HG03342 (cell line): ENCODE results near the gene KREMEN1.
A peak's percentile ranks its signal among the peaks of the same experiment; 100 is the strongest.

Experiments used
- ATAC-seq: cut with Tn5 transposase; IDR thresholded peaks from one replicate; pipeline ENCODE4 v1.9.1; 2021; ENCODE audit warnings: mild to moderate bottlenecking, moderate library complexity; ENCODE audit not compliant: unreplicated experiment

The KREMEN1 gene

DNA sequence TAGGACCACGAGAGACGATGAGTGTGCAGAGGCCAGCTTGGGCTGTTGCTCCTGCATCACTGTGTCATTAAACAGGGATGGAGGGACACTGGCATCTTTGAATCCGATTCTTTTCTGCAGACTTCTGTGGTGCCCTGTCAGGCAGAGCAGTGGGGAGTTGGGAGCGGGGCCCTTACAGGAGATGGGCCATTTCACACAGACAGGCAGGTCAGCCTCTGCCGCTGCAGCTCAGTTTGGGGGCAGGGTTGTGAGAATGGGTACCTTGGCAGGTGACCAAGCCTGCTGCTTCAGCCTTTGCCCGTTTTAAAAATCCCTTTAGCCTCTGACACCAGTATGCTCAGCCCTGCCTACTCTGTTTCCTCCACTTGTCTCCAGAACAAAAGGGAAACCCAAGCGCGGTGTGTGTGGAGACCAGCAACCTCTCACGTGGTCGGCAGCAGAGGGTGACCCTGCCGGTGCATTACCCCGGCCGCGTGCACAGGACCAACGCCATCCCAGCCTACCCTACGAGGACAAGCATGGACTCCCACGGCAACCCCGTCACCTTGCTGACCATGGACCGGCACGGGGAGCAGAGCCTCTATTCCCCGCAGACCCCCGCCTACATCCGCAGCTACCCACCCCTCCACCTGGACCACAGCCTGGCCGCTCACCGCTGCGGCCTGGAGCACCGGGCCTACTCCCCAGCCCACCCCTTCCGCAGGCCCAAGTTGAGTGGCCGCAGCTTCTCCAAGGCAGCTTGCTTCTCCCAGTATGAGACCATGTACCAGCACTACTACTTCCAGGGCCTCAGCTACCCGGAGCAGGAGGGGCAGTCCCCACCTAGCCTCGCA is 23.8 kb upstream of the KREMEN1 start:
- ATAC-seq: no peak

DNA sequence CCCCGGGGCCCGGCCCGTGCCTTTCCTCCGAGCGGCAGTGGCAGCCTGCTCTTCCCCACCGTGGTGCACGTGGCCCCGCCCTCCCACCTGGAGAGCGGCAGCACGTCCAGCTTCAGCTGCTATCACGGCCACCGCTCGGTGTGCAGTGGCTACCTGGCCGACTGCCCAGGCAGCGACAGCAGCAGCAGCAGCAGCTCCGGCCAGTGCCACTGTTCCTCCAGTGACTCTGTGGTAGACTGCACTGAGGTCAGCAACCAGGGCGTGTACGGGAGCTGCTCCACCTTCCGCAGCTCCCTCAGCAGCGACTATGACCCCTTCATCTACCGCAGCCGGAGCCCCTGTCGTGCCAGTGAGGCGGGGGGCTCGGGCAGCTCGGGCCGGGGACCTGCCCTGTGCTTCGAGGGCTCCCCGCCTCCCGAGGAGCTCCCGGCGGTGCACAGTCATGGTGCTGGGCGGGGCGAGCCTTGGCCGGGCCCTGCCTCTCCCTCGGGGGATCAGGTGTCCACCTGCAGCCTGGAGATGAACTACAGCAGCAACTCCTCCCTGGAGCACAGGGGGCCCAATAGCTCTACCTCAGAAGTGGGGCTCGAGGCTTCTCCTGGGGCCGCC is 23.1 kb upstream of the KREMEN1 start:
- ATAC-seq: no peak

DNA sequence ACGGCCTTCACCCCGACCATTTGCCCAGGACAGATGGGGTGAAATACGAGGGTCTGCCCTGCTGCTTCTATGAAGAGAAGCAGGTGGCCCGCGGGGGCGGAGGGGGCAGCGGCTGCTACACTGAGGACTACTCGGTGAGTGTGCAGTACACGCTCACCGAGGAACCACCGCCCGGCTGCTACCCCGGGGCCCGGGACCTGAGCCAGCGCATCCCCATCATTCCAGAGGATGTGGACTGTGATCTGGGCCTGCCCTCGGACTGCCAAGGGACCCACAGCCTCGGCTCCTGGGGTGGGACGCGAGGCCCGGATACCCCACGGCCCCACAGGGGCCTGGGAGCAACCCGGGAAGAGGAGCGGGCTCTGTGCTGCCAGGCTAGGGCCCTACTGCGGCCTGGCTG is 22.4 kb upstream of the KREMEN1 start:
- ATAC-seq: no peak

DNA sequence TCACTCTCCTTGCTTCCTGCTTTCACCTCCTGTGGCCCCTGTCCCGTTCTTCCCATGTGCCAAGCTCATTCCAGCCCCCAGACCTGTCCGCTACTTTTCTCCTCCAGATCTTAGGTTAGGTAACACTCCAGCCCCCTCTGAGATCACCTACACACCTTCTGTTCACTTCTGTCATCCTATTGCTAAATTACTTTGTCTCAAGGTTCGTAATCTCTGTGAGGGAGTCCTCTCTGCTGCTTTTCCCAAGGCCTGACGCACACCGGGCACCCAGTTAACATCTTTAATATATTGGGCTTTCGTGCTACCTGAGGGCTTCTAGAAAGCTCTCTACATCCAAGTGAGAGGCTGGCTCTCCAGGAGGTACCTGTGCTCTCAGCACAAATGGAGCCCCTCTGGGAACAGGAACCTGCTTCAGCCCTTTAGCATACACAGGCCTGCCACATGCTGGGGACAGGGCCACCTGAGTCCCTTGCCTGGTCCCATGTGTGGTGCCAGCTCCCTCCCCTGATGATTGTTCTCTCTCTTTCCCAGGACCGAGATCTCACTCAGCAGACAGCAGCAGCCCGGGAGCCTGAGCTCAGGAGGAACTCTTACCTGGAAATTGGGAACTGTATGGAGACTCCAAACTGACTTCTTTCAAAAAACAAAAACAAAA is 19.7 kb upstream of the KREMEN1 start:
- no peak for ATAC-seq

GRCh38 chr22:29054251-29054767 is 18.5 kb upstream of the KREMEN1 start:
- no peak for ATAC-seq

GRCh38 chr22:29055192-29055830 is 17.5 kb upstream of the KREMEN1 start:
- no peak for ATAC-seq

DNA sequence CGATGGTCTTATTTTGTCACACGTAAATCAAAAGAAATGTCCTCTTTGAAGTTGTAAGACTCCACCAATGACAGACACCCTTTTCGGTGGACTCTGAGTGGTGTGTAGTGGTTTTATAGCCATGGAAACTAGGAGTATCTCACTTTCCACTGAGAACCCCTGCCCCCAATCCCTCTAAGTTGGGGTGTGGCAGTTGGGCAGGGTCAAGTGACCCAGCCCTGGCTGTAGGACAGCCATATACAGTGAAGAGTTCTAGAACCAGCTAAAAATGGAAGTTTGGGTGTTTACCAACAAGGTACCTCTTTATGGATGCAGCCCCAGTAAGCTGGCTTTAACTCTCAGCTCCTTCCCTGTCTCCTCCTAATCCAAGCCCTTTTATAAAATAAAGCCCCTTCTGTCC is 16.4 kb upstream of the KREMEN1 start:
- ATAC-seq: no peak

DNA sequence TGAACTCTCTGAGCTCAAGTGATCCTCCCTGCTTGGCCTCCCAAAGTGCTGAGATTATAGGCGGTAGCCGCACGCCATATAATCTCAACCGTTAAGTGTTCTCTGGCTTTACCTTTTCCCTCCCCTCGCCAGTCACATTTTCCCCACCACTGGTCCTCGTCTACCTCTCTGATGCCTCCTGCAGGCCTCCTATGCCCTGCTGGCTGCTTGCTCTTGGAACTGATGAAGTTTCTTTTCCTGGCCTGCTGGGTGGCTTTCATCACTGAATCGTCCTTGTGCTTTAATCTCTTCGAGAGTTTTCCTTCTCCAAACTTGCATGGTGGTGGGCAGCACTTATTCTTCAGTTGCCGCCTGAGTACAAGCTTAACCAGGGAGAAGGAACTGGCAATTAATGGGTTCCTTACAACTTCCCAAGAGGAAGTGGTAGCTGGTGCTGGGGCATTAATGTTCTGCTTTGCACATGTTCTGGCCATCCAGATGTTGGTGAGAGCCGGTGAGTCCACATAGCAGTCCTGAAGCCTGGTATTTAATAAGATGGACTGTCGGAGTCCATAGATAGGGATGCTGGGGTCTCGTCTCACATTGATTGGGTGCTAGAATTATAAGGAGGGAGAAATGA is 12.5 kb upstream of the KREMEN1 start:
- no peak for ATAC-seq

DNA sequence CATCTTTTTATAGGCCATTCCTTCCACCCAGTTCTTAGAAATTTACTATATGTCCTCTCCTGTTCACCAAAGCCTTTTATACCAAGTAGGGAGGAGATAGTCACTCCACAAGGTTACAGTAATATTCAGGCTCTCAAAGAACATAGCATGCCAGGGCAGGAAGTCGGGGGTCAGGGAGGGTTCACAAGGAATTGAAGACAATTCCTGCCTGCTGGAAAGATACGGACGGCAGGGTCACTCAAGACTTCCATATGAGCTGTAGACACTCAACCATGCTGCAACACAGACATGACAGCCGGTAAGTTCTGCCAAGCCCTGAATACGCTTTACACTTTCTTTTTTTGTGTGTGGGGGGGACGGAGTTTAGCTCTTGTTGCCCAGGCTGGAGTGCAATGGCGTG is 11.9 kb upstream of the KREMEN1 start:
- no peak for ATAC-seq

- ATAC-seq: no peak
These were observed 11.1 kb upstream of the KREMEN1 start, which contains the start of gene C22orf31 for GRCh38 chr22:29061773-29062172. Gene C22orf31, minus strand, starts transcription at chr22:29061831. Its CDS starts 39 bp downstream, at chr22:29061792.

- ATAC-seq: no peak
These were observed 10.5 kb upstream of the KREMEN1 start for GRCh38 chr22:29062286-29062821.

GRCh38 chr22:29065468-29066190 is 7.2 kb upstream of the KREMEN1 start:
- no peak for ATAC-seq

- ATAC-seq: no peak
These were observed 3.4 kb upstream of the KREMEN1 start for GRCh38 chr22:29069463-29069862.

DNA sequence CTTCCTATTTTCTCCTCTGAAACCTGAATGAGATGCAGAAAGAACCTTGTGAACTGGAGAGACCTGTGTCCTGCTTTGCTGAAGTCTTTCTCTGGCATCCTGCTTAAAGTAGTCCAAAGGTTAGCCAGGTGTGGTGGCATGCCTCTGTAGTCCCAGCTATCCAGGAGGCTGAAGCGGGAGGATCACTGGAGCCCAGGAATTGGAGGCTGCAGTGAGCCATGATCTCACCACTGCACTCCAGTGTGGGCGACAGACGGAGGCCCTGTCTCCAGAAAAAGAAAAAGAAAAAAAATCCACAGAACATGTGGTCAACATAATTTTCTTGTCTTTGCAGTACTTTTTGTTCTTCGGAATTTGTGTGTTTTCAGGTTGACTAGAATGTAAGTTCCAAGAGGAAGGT is 2.3 kb upstream of the KREMEN1 start:
- ATAC-seq: no peak

GRCh38 chr22:29071261-29072045 is 1.4 kb upstream of the KREMEN1 start:
- no peak for ATAC-seq

- ATAC-seq: peak; percentile 87
These were observed 449 bp upstream of the KREMEN1 start for GRCh38 chr22:29072193-29072978.

GRCh38 chr22:29073618-29074275 is 912 bp downstream of the KREMEN1 start:
- ATAC-seq: no peak

- no peak for ATAC-seq
These were observed 1.5 kb downstream of the KREMEN1 start for GRCh38 chr22:29074276-29074772.
